GM18517 (cell line): ENCODE data around the gene PITPNC1.
"Not testable (repeated sequence)": the region's sequence is repeated elsewhere in the genome, so short reads cannot be mapped to it uniquely, and the experiment has no call there.

Experiments used
- ATAC-seq: cut with Tn5 transposase; IDR thresholded peaks from one replicate; pipeline ENCODE4 v1.9.1; 2021; ENCODE audit warnings: mild to moderate bottlenecking, moderate library complexity; ENCODE audit not compliant: unreplicated experiment

The PITPNC1 gene

GRCh38 chr17:67712375-67712774 lies 335.3 kb downstream of the PITPNC1 start:
- no peak for ATAC-seq

DNA sequence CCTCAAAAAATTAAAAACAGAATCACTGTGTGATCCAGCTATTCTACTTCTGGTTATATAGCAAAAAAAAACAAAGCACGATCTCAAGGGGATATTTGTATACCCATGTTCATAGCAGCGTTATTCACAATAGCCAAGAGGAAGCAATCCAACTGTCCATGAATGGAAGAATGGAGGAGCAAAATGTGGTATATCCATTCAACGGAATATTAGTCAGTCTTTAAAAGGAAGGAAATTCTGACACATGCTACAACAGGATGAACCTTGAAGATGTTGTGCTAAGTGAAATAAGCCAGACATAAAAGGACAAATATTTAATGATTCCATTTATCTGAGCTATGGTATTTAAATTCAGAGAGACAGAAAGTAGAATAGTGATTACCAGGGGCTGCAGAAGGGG lies 336.1 kb downstream of the PITPNC1 start:
- ATAC-seq, result no peak

GRCh38 chr17:67716405-67716798 lies 339.3 kb downstream of the PITPNC1 start:
- ATAC-seq, result no peak

DNA sequence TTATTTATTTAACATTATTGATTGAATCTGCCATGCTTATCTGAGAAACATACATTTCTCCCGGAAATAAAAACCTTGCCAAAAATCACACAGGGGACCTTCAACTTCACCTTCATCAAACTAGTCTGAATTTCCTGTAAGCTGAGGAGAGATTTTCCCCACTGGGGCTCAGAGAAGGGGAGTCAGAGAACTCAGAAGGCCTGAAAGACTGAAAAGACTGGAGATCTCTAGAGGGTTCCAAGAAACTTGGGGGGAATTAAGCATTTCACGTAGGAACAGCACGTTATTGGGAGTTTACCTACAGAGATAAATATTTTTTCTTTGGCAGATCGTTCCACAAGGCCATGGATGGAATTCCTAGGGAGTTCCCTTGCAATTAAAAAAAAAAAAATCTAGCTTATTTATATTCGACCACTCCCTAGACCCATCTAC lies 340.1 kb downstream of the PITPNC1 start:
- ATAC-seq, result no peak

- peak; percentile 96 for ATAC-seq
Measured at GRCh38 chr17:67717624-67718324, 340.7 kb downstream of the PITPNC1 start, which contains the start of gene NOL11. Gene NOL11 (plus strand): TSS chr17:67717936. CDS start chr17:67717948, 12 bp downstream.

DNA sequence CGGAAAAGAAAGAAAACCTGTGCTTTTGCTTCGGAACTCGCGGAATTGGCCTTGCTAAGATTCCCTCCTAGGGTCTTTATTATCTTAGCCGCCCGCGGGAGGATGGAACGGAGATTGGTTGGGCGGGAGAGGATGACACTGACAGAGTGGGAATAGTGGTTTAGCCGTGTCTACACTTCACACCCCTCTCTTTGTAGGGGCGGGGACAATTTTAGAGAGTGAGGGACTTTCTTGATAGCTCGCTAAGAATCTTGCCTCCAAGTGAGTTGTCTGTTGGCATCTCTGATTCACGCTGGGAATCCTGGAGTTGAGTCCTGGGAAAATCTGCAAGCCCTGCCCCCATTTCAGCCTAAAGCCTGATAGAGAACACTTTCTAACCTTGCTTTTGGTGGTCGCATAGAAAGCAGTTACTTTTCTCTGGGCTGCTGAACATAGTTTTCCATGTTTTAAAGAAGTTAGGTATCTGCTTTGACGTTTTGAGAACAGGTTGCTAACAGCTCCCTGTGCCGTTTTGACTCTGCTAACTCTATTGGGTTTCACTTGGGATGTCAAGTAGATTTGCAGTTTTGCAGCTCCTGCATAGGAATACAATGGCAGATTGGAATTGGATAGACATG lies 341.4 kb downstream of the PITPNC1 start:
- no peak for ATAC-seq

DNA sequence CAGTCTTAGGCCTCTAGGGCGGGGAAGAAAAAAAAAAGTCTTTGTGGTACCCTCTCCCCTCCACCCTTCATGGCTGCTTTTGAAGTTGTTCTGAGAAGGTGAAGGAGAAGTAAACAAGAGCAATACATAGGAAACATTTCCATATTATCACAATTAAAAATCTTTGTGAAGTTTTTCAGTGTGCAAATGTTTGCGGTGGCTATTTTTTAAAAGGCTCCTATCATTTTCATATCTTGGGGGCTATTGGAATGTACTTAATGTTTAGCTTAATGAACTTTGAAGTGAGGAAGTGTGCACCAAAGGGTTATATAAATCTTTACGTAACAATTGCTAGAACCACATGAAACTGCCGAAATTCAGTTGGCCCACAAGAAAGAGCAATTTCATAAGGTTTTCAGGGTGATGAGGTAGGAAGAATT lies 348.3 kb downstream of the PITPNC1 start:
- no peak for ATAC-seq

DNA sequence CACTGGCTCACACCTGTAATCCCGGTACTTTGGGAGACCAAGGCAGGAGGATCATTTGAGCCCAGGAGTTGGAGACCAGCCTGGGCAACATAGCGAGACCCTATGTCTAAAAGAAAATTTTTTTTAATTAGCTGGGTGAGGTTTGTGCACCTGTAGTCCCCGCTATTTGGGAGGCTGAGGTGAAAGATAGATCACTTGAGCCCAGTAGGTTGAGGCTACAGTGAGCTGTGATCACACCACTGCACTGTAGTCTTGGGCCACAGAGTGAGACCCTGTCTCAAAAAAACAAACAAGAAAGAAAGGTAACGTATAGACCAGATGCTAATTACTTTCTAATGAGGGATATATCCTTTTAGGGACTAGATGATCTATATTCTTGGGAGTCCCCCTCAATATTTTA lies 348.7 kb downstream of the PITPNC1 start:
- ATAC-seq, result no peak

GRCh38 chr17:67727152-67728039 lies 350.3 kb downstream of the PITPNC1 start:
- not testable (repeated sequence) for ATAC-seq

DNA sequence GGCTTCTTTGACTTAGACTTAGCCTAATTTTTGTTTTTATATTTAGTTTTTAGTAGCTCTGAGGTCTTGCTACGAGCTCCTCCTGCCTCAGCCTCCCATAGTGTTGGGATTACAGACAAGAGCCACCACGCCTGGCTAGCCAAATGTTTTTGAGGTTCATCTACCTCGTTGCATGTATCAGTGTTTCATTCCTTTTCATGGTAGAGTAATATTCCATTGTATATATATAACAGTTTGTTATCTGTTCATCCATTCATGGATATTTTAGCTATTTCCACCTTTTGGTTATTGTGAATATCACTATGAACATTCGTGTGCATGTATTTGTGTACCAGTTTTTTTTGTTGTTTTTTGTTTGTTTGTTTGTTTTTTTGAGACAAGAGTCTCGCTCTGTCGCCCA lies 352.8 kb downstream of the PITPNC1 start:
- no peak for ATAC-seq

DNA sequence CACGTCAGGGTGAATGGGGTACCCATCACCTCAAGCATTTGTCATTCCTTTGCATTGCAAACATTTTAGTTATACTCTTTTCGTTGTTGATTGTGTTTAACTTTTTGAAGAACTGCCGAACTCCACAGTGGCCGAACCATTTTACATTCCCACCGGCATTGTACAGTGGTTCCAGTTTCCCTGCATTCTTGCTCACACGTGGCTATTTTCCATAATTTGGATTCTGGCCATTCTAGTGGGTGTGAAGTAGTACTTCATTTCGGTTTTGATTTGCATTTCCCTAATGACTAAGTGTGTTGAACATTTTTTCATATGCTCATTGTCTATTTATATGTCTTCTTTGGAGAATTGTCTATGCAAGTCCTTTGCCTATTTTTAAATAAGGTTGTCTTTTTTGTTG lies 353.6 kb downstream of the PITPNC1 start:
- no peak for ATAC-seq

- ATAC-seq, result no peak
Measured at GRCh38 chr17:67733449-67733848, 356.4 kb downstream of the PITPNC1 start.

DNA sequence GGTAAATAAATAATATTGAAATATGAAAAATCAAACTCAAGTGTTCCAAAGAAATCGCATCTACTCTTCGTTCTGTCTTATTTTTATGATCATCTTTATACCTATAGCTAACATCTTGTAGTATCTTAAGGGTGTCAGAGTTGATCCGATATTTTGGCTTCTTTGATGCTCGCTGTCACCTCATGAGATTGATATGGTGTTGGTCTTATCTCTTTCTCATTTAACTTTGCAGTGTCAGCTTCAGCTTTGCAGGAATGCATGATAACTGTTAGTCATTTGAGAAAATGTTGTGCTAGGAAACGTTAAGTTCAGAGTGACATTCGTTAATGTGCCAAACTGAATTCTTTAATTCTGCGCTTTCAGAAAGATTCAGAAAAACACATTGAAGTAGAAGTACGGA lies 360.1 kb downstream of the PITPNC1 start:
- ATAC-seq, result no peak

GRCh38 chr17:67742025-67742424 lies 364.9 kb downstream of the PITPNC1 start:
- no peak for ATAC-seq
